Calu3 (cell line): ENCODE results near the gene TNRC18. TPM values are rescaled to one million over a fixed set of nuclear protein-coding genes. Genes with fewer than 3 reads are reported as not detected.

Experiments used
- BruUV-seq: library from RNA; stranded (reverse); fragments of 400-500 nt; replicated peaks from 2 replicates; lab custom pipeline; 2021; lab: Mats Ljungman, UMichigan
- CTCF ChIA-PET: fragments of 300-600 bp; sonication (Branson Sonifier 250); formaldehyde crosslinking; loops from one replicate; lab custom pipeline; 2022; ENCODE audit warnings: antibody characterized with exemption; lab: Charles Lee
- DNase-seq: peaks from one replicate; pipeline ENCODE4 v3.0.0; 2022
- H3K27ac Mint-ChIP-seq: one replicate; pipeline ENCODE4 v1.8.0; 2022; ENCODE audit warnings: mixed read lengths; ENCODE audit not compliant: unreplicated experiment
- H3K27me3 Mint-ChIP-seq: one replicate; pipeline ENCODE4 v1.8.0; 2022; ENCODE audit warnings: mixed read lengths; ENCODE audit not compliant: unreplicated experiment
- H3K36me3 Mint-ChIP-seq: one replicate; pipeline ENCODE4 v1.8.0; 2022; ENCODE audit warnings: mild to moderate bottlenecking, moderate library complexity, mixed read lengths; ENCODE audit not compliant: insufficient read depth, unreplicated experiment
- H3K4me1 Mint-ChIP-seq: one replicate; pipeline ENCODE4 v1.8.0; 2022; ENCODE audit warnings: mild to moderate bottlenecking, low read depth, mixed read lengths; ENCODE audit not compliant: unreplicated experiment
- H3K4me3 Mint-ChIP-seq: one replicate; pipeline ENCODE4 v1.8.0; 2022; ENCODE audit warnings: mild to moderate bottlenecking, low read depth, moderate library complexity, mixed read lengths; ENCODE audit not compliant: unreplicated experiment
- H3K9me3 Mint-ChIP-seq: one replicate; pipeline ENCODE4 v1.8.0; 2022; ENCODE audit warnings: low read depth, mixed read lengths; ENCODE audit not compliant: unreplicated experiment
- CTCF ChIP-seq: fragments of 200-600 bp; IDR thresholded peaks from one replicate; pipeline ENCODE4 v1.8.0; 2022; ENCODE audit warnings: antibody characterized with exemption; ENCODE audit not compliant: unreplicated experiment
- intact Hi-C: fragments of 100-400 bp; cut with micrococcal nuclease; formaldehyde crosslinking; loops from one replicate; pipeline ENCODE4 v1.10.0; 2022; ENCODE audit not compliant: unreplicated experiment
- total RNA-seq: library from RNA; stranded (reverse); gene quantifications from 2 replicates; pipeline ENCODE4 v1.2.3, GENCODE V29; 2022

TNRC18 gene
- total RNA-seq, 1 experiment from 2014 or later = 213 TPM

GRCh38 chr7:5420067-5420880 is 3.4 kb downstream of the TNRC18 start:
- TF ChIP-seq CTCF = no peak
- peak; percentile 43 for DNase-seq
- H3K36me3 Mint-ChIP-seq = peaks cover 96% of the 10 kb centered on the region
- CTCF ChIA-PET = interaction anchor here (0.6 kb wide), 2 partner anchors 577 to 1250 kb away, joined by 3 read pairs; no protein-coding TSS in a partner anchor
- intact Hi-C loops = no loop called here
- BruUV-seq = TSS peak; percentile 34
- peak overlapping the region; percentile 99 for H3K4me3 Mint-ChIP-seq
- peak overlapping the region; percentile 94 for H3K27ac Mint-ChIP-seq
- no peaks in the 10 kb centered on the region for H3K9me3 Mint-ChIP-seq
- H3K27me3 Mint-ChIP-seq = no peaks in the 10 kb centered on the region
- peaks cover 24% of the 10 kb centered on the region for H3K4me1 Mint-ChIP-seq

DNA sequence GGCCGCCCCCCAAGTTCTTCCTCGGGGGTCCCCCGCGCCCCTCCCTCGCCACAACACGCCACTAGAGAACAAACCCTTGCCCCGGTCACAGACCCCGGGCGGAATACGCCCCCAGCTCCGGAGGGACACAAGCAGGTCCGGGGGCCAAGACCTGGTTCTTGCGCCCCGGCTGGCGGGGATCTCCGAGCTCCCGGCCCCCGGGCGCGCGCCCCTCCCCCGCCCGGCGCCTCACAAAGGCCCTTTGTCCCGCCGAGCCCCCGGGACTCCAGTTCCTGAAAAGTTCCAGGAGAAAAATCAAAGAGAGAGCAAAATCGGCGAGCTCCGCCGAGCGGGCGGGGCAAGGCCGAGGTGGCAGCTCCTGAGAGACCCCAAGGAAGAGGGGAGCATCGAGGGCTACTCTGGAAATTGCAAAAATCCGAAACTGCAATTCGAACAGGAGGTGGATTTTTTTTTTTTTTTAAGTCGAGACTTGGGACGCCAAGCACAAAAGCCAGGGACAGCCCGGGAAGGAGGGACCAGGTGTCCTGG is 4.0 kb downstream of the TNRC18 start:
- BruUV-seq = no TSS peak
- no peak for TF ChIP-seq CTCF
- Mint-ChIP-seq H3K27ac (peak overlapping the region; percentile 94), H3K27me3 (no peaks in the 10 kb centered on the region), H3K36me3 (peaks cover 96% of the 10 kb centered on the region), H3K9me3 (no peaks in the 10 kb centered on the region), H3K4me3 (peak overlapping the region; percentile 99), H3K4me1 (peaks cover 24% of the 10 kb centered on the region)
- intact Hi-C loops = no loop called here
- CTCF ChIA-PET = interaction anchor here (0.6 kb wide), 2 partner anchors 60 to 1250 kb away, joined by 3 read pairs; no protein-coding TSS in a partner anchor
- DNase-seq = peak; percentile 63

GRCh38 chr7:5418285-5418582 is 5.4 kb downstream of the TNRC18 start:
- no peak for TF ChIP-seq CTCF
- no TSS peak for BruUV-seq
- DNase-seq = no peak
- CTCF ChIA-PET = interaction anchor here (1.0 kb wide), 1 partner anchor 18 kb away, joined by 3 read pairs; no protein-coding TSS in a partner anchor
- H3K27me3 Mint-ChIP-seq = no peaks in the 10 kb centered on the region
- no peaks in the 10 kb centered on the region for H3K9me3 Mint-ChIP-seq
- peaks cover 29% of the 10 kb centered on the region for H3K4me1 Mint-ChIP-seq
- peak overlapping the region; percentile 99 for H3K4me3 Mint-ChIP-seq
- intact Hi-C loops = no loop called here
- peak overlapping the region; percentile 94 for H3K27ac Mint-ChIP-seq
- peaks cover 92% of the 10 kb centered on the region for H3K36me3 Mint-ChIP-seq

DNA sequence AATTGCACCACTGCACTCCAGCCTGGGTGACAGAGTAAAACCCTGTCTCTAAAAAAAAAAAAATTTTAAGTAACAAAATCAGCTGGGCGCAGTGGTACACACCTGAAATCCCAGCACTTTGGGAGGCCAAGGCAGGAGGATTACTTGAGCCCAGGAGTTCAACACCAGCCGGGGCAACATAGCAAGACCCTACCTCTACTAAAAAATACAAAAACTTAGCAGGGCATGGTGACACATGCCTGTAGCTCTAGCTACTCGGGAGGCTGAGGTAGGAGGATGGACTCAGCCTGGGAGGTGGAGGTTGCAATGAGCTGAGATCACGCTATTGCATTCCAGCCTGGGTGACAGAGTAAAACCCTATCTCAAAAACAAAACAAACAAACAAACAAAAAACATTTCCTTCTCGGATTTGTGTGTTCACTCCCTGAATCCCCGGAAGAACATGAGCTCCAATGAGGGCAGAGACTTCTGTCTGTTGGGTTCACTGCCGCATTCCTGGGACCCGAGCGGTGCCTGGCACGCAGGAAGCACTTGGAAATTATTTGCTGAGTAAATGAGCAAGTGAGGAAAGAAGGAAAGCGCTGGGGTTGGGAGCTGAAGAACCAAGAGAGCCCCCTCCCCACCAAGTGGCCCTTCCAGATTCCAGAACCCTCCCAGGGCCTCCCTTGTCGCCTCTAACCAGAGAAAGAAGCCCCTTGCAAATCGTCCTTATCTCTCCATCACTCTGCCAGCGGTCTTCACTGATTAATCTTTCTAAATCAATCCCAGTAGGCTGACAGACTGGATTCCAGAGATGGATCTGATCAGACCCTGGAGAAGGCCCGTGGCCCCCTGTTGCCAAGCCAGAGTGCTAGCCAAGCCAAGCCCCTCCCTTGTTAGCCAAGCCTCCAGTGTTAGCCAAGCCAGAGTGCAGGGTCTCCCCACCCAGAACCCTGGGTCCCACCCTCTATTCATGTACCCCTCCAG is 6.2 kb downstream of the TNRC18 start:
- TF ChIP-seq CTCF = no peak
- Mint-ChIP-seq H3K4me3 (peak overlapping the region; percentile 99), H3K9me3 (no peaks in the 10 kb centered on the region), H3K4me1 (peaks cover 33% of the 10 kb centered on the region), H3K27me3 (no peaks in the 10 kb centered on the region), H3K27ac (peak overlapping the region; percentile 94), H3K36me3 (peaks cover 86% of the 10 kb centered on the region)
- intact Hi-C loops = no loop called here
- DNase-seq = peak; percentile 42
- TSS peak; percentile 1 for BruUV-seq
- CTCF ChIA-PET = interaction anchor here (0.7 to 1.3 kb wide), 7 partner anchors 9 to 177 kb away, joined by 3 to 6 read pairs (median 3); no protein-coding TSS in a partner anchor
